Ovary (tissue), 9 donors: ENCODE measurements around the gene TET3. TPM values are rescaled to one million over a fixed set of nuclear protein-coding genes. Genes with fewer than 3 reads are reported as not detected.

Source experiments
- DNase-seq, 5 donors: peaks; one replicate each; pipeline ENCODE4 v3.0.0-alpha.2; 2019 to 2020
- H3K27ac ChIP-seq, 2 donors: fragments of 200-600 bp; one replicate each; pipeline versions ENCODE4 v1.5.1 to v1.8.0; 2019 to 2022
- H3K27me3 ChIP-seq: fragments of 200-600 bp; one replicate; pipeline ENCODE4 v1.8.0; 2022
- H3K36me3 ChIP-seq: fragments of 200-600 bp; sonication (generic); one replicate; pipeline ENCODE4 v1.5.1; 2019
- H3K4me1 ChIP-seq: one replicate; pipeline ENCODE4 v1.8.1; 2013; ENCODE audit warnings: mild to moderate bottlenecking, moderate library complexity; ENCODE audit not compliant: insufficient read depth
- H3K4me3 ChIP-seq: fragments of 200-600 bp; sonication (generic); one replicate; pipeline ENCODE4 v1.5.1; 2017
- H3K9me3 ChIP-seq, 2 donors: fragments of 200-600 bp in 1 of 2; sonication (generic) in 1 of 2; one replicate each; pipeline versions ENCODE4 v1.5.1 to v1.8.1; 2013 to 2019; ENCODE audit warnings: mild to moderate bottlenecking in 1 of 2, moderate library complexity in 1 of 2
- EP300 ChIP-seq: sonication (generic); formaldehyde crosslinking; IDR thresholded peaks from one replicate; pipeline ENCODE4 v1.6.1; 2017; ENCODE audit warnings: antibody characterized with exemption
- POLR2A ChIP-seq: fragments of 450-650 bp; IDR thresholded peaks from one replicate; pipeline ENCODE4 v1.6.1; 2017; ENCODE audit warnings: antibody characterized with exemption, mild to moderate bottlenecking, moderate library complexity
- WGBS, 3 donors: extraction: QIAGEN DNeasy Blood & Tissue Kit in 1 of 3; methylation state at CpG; one replicate each; pipeline versions ENCODE4 v1.1.5 to v1.1.7; 2013 to 2017; 5-methylcytosine and 5-hydroxymethylcytosine counted together
- intact Hi-C, 4 donors: fragments of 100-400 bp; cut with DNase I; formaldehyde crosslinking; loops; one replicate each; pipeline versions ENCODE4 v1.11.0 to v1.15.1; 2022 to 2023
- polyA plus RNA-seq, 2 donors: library from polyadenylated mRNA; stranded (reverse); fragments of 200-250 nt in 1 of 2; fragments of 350-450 nt in 1 of 2; fragmentation: Illumina TruSeq in 1 of 2; extraction: RNeasy Lipid Tissue Mini Kit (QIAGEN cat#74804) in 1 of 2; gene quantifications; one replicate each; pipeline ENCODE4 v1.2.3, GENCODE V29; 2013 to 2014
- total RNA-seq, 7 donors: library from RNA; depleted of rRNA in 2 of 7; stranded (reverse); fragments of >200 nt in 2 of 7; fragmentation: NEBNext Ultra II Directional in 3 of 7; extraction: Animal tissue kit (Norgen Biotek cat#: 25700) in 3 of 7; gene quantifications; one replicate each; pipeline versions ENCODE4 v1.1.0 to v1.2.4, GENCODE V29; 2016 to 2023
- TF ChIP-seq, protein P1 (sequence below), 3 donors: fragments of 450-650 bp in 2 of 3; fragments of 200-600 bp in 1 of 3; IDR thresholded peaks; one replicate each; pipeline versions ENCODE4 v1.5.1 to v1.8.0; 2016 to 2022; ENCODE audit warnings: antibody characterized with exemption in 3 of 3, mild to moderate bottlenecking in 1 of 3
- donor health status: DM: no; HTN: no; CAD: no; lungs with moderate emphysema.
- donor health status: DM: no; HTN: no; CAD: no.
- donor health status: Bipolar disorder and iron deficiency.
- donor health status: DM: yes; HTN: yes; CAD: no.
- donor health status: DM: no; HTN: no; CAD: no.
- donor health status: DM: yes; HTN: yes; CAD: no.

TET3 gene
- total and polyA plus RNA-seq, 9 donors = 2.6 to 13.5 (median 6.8) TPM

DNA sequence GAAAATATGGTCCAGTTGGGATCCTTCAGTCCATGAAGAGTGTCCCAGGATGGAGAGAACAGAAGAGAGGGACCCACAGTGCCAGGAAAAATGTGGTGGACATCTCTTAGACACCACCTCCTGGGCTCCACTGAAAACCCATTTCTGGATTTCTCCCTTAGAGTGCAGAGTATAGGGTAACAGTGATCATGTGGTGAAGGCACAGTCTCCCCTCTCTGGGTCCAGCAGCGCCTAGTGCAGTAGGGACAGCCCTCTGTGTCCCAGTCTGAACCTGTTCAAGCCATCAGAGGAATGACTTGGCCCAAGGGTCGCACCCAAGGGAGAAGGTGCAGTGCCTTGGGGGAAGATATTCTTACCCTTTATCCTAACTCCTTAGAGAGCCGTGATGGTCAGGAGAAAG is 30.1 kb downstream of the TET3 start:
- intact Hi-C loops = no loop called here
- no peak for DNase-seq
- no peaks in the 10 kb centered on the region for H3K36me3 ChIP-seq
- no peak overlapping the region for H3K4me3 ChIP-seq
- H3K27me3 ChIP-seq = no peaks in the 10 kb centered on the region
- no peaks in the 10 kb centered on the region for H3K9me3 ChIP-seq
- no peak overlapping the region for H3K27ac ChIP-seq
- H3K4me1 ChIP-seq = peaks cover 3% of the 10 kb centered on the region
- TF ChIP-seq, protein P1, sequence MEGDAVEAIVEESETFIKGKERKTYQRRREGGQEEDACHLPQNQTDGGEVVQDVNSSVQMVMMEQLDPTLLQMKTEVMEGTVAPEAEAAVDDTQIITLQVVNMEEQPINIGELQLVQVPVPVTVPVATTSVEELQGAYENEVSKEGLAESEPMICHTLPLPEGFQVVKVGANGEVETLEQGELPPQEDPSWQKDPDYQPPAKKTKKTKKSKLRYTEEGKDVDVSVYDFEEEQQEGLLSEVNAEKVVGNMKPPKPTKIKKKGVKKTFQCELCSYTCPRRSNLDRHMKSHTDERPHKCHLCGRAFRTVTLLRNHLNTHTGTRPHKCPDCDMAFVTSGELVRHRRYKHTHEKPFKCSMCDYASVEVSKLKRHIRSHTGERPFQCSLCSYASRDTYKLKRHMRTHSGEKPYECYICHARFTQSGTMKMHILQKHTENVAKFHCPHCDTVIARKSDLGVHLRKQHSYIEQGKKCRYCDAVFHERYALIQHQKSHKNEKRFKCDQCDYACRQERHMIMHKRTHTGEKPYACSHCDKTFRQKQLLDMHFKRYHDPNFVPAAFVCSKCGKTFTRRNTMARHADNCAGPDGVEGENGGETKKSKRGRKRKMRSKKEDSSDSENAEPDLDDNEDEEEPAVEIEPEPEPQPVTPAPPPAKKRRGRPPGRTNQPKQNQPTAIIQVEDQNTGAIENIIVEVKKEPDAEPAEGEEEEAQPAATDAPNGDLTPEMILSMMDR (IDR thresholded peaks at IDR 0.05) = no peak
- TF ChIP-seq POLR2A (no peak), EP300 (no peak)
- 95 to 96% (median 95%) methylated on average over 3 of the region's 3 CpGs for WGBS, 3 donors

DNA sequence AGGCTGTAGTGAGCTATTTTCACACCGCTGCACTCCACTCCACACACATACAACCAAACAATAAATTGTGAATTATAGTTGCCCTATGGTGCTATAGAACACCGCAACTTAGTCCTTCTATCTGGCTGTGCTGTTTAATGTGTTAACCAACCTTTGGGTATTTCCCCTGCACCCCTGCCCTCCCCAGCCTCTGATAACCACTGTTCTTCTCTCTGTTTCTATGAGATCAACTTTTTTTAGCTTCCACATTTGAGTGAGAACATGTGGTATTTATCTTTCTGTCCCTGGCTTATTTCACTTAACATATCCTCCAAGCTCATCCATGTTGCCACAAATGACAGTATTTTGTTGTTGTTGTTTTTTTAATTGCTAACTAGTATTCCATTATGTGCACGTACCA is 32.5 kb downstream of the TET3 start:
- Histone ChIP-seq H3K4me1 (no peaks in the 10 kb centered on the region), H3K27ac (no peak overlapping the region), H3K36me3 (no peaks in the 10 kb centered on the region), H3K9me3 (no peaks in the 10 kb centered on the region), H3K27me3 (no peaks in the 10 kb centered on the region), H3K4me3 (no peak overlapping the region)
- TF ChIP-seq EP300 = no peak
- TF ChIP-seq, protein P1 (IDR thresholded peaks at IDR 0.05) = no peak
- TF ChIP-seq POLR2A = no peak
- 96 to 99% (median 96%) methylated on average over 3 of the region's 3 CpGs for WGBS, 3 donors
- no peak for DNase-seq
- intact Hi-C loops = no loop called here

DNA sequence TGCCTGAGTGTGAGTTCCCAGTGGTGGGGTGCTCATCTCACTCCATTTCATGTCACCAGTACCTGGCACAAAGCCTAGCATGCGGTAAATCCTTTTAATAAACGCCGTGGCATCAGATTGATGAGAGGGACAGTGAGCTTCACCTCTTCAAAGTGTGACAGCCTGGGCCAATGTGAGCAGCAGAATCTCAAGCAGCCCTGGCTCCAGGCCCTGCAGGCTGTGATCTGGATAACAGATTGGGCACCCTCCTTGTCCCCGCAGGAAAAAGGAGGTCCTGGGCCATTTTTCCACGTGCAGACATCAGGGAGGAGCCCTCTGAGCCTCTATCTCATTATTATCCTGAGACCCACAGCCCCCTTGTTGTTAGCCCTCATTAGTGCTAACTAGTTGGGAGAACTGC is 34.8 kb downstream of the TET3 start:
- H3K4me3 ChIP-seq = no peak overlapping the region
- DNase-seq = no peak
- no peaks in the 10 kb centered on the region for H3K27me3 ChIP-seq
- intact Hi-C loops = no loop called here
- WGBS, 3 donors = 64 to 75% (median 66%) methylated on average over 5 of the region's 5 CpGs
- TF ChIP-seq POLR2A (no peak), EP300 (no peak)
- TF ChIP-seq, protein P1 (IDR thresholded peaks at IDR 0.05) = no peak
- no peaks in the 10 kb centered on the region for H3K36me3 ChIP-seq
- no peak overlapping the region for H3K27ac ChIP-seq
- no peaks in the 10 kb centered on the region for H3K9me3 ChIP-seq
- H3K4me1 ChIP-seq = no peaks in the 10 kb centered on the region

DNA sequence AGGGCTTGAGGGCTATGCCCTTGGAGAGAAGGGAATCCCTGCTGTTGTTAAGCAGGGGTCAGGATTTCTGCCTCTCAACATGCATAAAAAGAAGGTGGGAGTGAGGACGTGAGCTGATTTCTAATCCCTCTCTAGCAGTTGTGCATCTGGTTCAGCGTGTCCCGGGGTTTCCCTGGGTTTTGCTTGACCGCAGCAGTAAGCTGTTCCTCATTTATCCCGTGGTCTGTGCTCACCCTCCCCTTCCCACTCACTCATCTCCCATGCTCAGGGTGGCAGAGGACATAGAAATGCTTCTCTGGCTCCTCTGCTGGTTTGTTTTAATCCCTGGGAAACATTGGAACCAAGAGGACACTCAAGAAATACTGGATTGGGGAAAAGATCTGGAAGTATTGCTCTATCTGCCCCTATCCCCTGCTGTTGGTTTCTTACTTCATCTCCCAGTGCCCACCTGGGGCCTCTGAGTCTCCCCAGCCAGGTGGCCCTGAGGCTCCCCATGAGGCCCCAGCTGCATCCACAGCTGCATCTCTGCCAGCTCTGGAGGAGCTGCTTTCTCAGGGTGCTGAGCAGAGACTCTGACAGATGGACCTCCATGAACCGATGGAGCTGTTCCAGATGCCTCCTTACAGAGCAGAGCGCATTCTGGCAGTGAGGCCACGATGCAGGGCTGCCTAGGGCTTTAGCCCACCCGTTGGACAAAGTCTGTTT is 36.1 kb downstream of the TET3 start:
- Histone ChIP-seq H3K4me3 (no peak overlapping the region), H3K9me3 (no peaks in the 10 kb centered on the region), H3K27me3 (no peaks in the 10 kb centered on the region), H3K4me1 (peaks cover under 1% of the 10 kb centered on the region), H3K27ac (no peak overlapping the region), H3K36me3 (no peaks in the 10 kb centered on the region)
- DNase-seq = no peak
- intact Hi-C loops = no loop called here
- WGBS, 3 donors = 59 to 74% (median 67%) methylated on average over 9 of the region's 9 CpGs
- TF ChIP-seq EP300 = no peak

DNA sequence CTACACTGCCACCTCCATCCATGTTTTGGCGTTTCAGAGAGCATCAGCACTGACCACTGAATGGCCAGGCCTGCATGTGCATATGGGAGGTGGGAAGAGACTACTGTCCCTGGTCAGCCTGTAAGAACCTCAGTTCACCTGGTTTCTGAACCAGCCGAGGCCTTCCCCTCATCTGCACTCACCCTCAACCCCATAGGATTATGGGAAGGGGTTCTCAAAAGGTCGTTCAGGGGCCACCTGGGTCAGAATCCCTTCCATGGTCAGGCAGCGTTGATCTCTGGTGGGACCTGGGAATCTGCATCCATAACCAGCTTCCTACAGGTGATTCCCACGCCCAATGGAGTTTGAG is 36.7 kb downstream of the TET3 start:
- no peaks in the 10 kb centered on the region for H3K27me3 ChIP-seq
- peaks cover 3% of the 10 kb centered on the region for H3K4me1 ChIP-seq
- H3K36me3 ChIP-seq = no peaks in the 10 kb centered on the region
- DNase-seq = no peak
- TF ChIP-seq EP300 (no peak), POLR2A (no peak)
- TF ChIP-seq, protein P1 (IDR thresholded peaks at IDR 0.05) = no peak
- no peak overlapping the region for H3K27ac ChIP-seq
- intact Hi-C loops = no loop called here
- 82 to 94% (median 85%) methylated on average over 5 of the region's 5 CpGs for WGBS, 3 donors
- H3K9me3 ChIP-seq = no peaks in the 10 kb centered on the region
- H3K4me3 ChIP-seq = no peak overlapping the region
